DND-41 (cell line): Measurements from ENCODE around the gene DOCK7.
"Not testable (repeated sequence)": the region's sequence is repeated elsewhere in the genome, so short reads cannot be mapped to it uniquely, and the experiment has no call there.

Source experiments
- ATAC-seq: fragments of 200-7000 bp; cut with Tn5 transposase; 3 replicates; pipeline ENCODE4 v1.9.1; 2021; ENCODE audit warnings: low read depth; ENCODE audit not compliant: insufficient read depth
- DNase-seq: peaks from one replicate; pipeline ENCODE4 v3.0.0-alpha.2; 2020
- H2AFZ ChIP-seq: 2 replicates; pipeline ENCODE4 v1.6.0; 2012; ENCODE audit warnings: low read depth, low read length
- H3K27ac ChIP-seq: 2 replicates; pipeline ENCODE4 v1.5.1; 2012; ENCODE audit warnings: low read length, inconsistent platforms
- H3K27me3 ChIP-seq: fragments of 200-600 bp; sonication (generic); 2 replicates; pipeline ENCODE4 v1.6.0; 2012; ENCODE audit warnings: low read length, mild to moderate bottlenecking, inconsistent platforms; ENCODE audit not compliant: insufficient read depth, poor library complexity
- H3K36me3 ChIP-seq: 2 replicates; pipeline ENCODE4 v1.5.1; 2012; ENCODE audit warnings: low read length, inconsistent platforms; ENCODE audit not compliant: insufficient read depth
- H3K4me1 ChIP-seq: 2 replicates; pipeline ENCODE4 v1.5.1; 2012; ENCODE audit warnings: mild to moderate bottlenecking, low read length; ENCODE audit not compliant: insufficient read depth
- H3K4me2 ChIP-seq: 2 replicates; pipeline ENCODE4 v1.6.0; 2012; ENCODE audit warnings: mild to moderate bottlenecking, moderate library complexity, low read length, inconsistent platforms; ENCODE audit not compliant: insufficient read depth
- H3K4me3 ChIP-seq, 2 experiments: fragments of 200-600 bp in 1 of 2; shearing (Covaris generic) in 1 of 2; 2 replicates each; pipeline ENCODE4 v1.5.1; 2012 to 2016; ENCODE audit warnings: inconsistent platforms in 2 of 2, low read length in 2 of 2, mild to moderate bottlenecking in 2 of 2, low read depth in 1 of 2, moderate library complexity in 1 of 2
- H3K79me2 ChIP-seq: 2 replicates; pipeline ENCODE4 v1.6.0; 2012; ENCODE audit warnings: low read length, inconsistent platforms; ENCODE audit not compliant: insufficient read depth
- H3K9ac ChIP-seq: 2 replicates; pipeline ENCODE4 v1.6.0; 2012; ENCODE audit warnings: low read depth, mild to moderate bottlenecking, inconsistent platforms, low read length, moderate library complexity
- H3K9me3 ChIP-seq: 2 replicates; pipeline ENCODE4 v1.5.1; 2012; ENCODE audit warnings: low read length, moderate library complexity, mild to moderate bottlenecking, inconsistent platforms; ENCODE audit not compliant: insufficient read depth, severe bottlenecking
- H4K20me1 ChIP-seq: 2 replicates; pipeline ENCODE4 v1.6.0; 2012; ENCODE audit warnings: low read length; ENCODE audit not compliant: insufficient read depth
- EZH2 ChIP-seq: IDR thresholded peaks from 3 replicates; pipeline ENCODE4 v1.6.1; 2012; ENCODE audit warnings: borderline replicate concordance, low read depth, mild to moderate bottlenecking, moderate library complexity, low read length, inconsistent platforms; ENCODE audit not compliant: severe bottlenecking
- TF ChIP-seq, protein P1 (sequence below): IDR thresholded peaks from 2 replicates; pipeline ENCODE4 v1.5.1; 2012; ENCODE audit warnings: borderline replicate concordance, low read length, moderate library complexity, mild to moderate bottlenecking; ENCODE audit not compliant: poor library complexity, severe bottlenecking; ENCODE audit errors: extremely low read depth

DOCK7 gene

DNA sequence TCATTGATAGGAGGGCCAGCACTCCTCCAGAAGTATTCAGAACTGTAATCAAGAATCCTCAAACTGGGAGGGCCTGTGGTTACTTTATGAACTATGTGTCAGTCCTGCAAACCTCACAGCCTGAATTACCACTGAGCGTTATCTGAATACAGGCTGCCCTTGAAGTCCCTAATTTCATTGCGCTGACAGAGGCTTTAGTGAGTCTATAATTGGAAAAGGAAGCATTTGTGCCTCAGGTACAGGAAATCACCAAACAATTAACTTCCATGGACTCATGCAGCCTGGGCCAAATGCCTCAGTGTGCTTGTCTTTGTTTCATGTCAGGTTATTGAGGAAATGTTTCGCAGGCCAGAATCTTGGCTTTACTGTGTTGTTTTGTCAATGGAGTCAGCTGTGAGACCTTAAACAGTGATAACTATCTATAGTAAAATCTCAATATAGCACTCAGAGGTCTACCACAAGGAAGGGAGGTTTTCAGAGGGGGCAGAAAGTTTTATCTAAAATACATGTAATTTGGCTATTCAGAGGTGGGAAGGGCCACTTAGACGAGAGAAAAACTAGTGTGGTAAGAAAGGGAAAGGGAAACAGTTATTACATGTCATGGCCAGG, 32.9 kb upstream of the DOCK7 start:
- H3K4me1 ChIP-seq = no peaks in the 10 kb centered on the region
- H3K79me2 ChIP-seq = no peaks in the 10 kb centered on the region
- no peaks in the 10 kb centered on the region for H3K27me3 ChIP-seq
- H3K36me3 ChIP-seq = no peaks in the 10 kb centered on the region
- no peak overlapping the region for H3K4me3 ChIP-seq
- ATAC-seq (no peak), DNase-seq (no peak)
- no peak overlapping the region for H3K9ac ChIP-seq
- TF ChIP-seq EZH2 = no peak
- TF ChIP-seq, protein P1, sequence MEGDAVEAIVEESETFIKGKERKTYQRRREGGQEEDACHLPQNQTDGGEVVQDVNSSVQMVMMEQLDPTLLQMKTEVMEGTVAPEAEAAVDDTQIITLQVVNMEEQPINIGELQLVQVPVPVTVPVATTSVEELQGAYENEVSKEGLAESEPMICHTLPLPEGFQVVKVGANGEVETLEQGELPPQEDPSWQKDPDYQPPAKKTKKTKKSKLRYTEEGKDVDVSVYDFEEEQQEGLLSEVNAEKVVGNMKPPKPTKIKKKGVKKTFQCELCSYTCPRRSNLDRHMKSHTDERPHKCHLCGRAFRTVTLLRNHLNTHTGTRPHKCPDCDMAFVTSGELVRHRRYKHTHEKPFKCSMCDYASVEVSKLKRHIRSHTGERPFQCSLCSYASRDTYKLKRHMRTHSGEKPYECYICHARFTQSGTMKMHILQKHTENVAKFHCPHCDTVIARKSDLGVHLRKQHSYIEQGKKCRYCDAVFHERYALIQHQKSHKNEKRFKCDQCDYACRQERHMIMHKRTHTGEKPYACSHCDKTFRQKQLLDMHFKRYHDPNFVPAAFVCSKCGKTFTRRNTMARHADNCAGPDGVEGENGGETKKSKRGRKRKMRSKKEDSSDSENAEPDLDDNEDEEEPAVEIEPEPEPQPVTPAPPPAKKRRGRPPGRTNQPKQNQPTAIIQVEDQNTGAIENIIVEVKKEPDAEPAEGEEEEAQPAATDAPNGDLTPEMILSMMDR = no peak
- H4K20me1 ChIP-seq = no peaks in the 10 kb centered on the region
- no peaks in the 10 kb centered on the region for H3K9me3 ChIP-seq
- H2AFZ ChIP-seq = no peak overlapping the region
- H3K27ac ChIP-seq = no peak overlapping the region
- H3K4me2 ChIP-seq = no peak overlapping the region

DNA sequence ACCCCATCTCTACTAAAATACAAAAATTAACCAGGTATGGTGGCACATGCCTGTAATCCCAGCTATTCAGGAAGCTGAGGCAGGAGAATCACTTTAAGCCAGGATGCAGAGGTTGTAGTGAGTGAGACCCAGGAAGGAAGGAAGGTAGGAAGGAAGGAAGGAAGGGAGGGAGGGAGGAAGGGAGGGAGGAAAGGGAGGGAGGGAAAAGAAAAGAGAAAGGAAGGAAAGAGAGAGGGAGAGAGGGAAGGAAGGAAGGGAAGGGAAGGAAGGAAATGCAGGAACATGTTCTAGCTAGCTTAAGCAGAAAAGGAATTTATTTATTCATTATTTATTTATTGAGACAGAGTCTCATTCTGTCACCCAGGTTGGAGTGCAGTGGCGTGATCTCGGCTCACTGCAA, 30.2 kb upstream of the DOCK7 start:
- H3K4me1 ChIP-seq, H3K27me3 ChIP-seq, ATAC-seq, H3K4me3 ChIP-seq, H3K9me3 ChIP-seq, H3K9ac ChIP-seq, DNase-seq, H3K27ac ChIP-seq, H4K20me1 ChIP-seq, H3K4me2 ChIP-seq, H3K36me3 ChIP-seq, H2AFZ ChIP-seq, H3K79me2 ChIP-seq: not testable (repeated sequence)

- no peak overlapping the region for H3K4me2 ChIP-seq
- H3K9me3 ChIP-seq = no peaks in the 10 kb centered on the region
- H3K36me3 ChIP-seq = no peaks in the 10 kb centered on the region
- H3K27ac ChIP-seq = no peak overlapping the region
- no peak overlapping the region for H2AFZ ChIP-seq
- DNase-seq (no peak), ATAC-seq (no peak)
- H3K9ac ChIP-seq = no peak overlapping the region
- no peaks in the 10 kb centered on the region for H3K79me2 ChIP-seq
- no peaks in the 10 kb centered on the region for H4K20me1 ChIP-seq
- no peaks in the 10 kb centered on the region for H3K4me1 ChIP-seq
- no peak overlapping the region for H3K4me3 ChIP-seq
- TF ChIP-seq, protein P1 = no peak
- TF ChIP-seq EZH2 = no peak
- H3K27me3 ChIP-seq = no peaks in the 10 kb centered on the region
Measured at GRCh38 chr1:62717483-62717882, 29.3 kb upstream of the DOCK7 start.

DNA sequence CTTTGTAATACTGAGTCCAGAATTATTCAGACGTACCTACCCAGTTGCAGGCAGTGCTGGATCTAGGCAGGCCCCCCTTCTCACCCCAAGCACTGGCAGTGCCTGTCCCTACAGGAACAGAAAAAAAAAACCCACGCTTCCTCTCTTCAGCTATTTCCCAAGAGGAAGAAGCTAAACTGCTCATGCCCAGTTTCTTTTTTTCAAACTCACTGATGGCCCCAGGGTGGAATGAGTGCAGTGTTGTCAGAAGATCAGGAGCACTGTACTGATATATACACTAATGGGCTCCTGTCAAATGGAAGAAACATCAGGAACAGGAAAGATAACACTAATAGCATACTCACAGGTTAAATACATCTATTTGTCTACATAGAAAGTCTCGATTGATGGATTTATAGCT, 28.2 kb upstream of the DOCK7 start:
- no peak for DNase-seq
- TF ChIP-seq EZH2 = no peak
- Histone ChIP-seq H3K27me3 (no peaks in the 10 kb centered on the region), H3K4me1 (no peaks in the 10 kb centered on the region), H2AFZ (no peak overlapping the region), H3K4me3 (no peak overlapping the region), H3K27ac (no peak overlapping the region), H3K79me2 (no peaks in the 10 kb centered on the region), H3K9ac (no peak overlapping the region), H3K36me3 (no peaks in the 10 kb centered on the region), H4K20me1 (no peaks in the 10 kb centered on the region), H3K9me3 (no peaks in the 10 kb centered on the region), H3K4me2 (no peak overlapping the region)
- ATAC-seq = no peak
